DMS114 treated with DMSO at 0.1 percent for 48 hours (cell line): ENCODE data around the gene SEC14L1.
A peak's percentile ranks its signal among the peaks of the same experiment; 100 is the strongest.

Experiments used
- DNase-seq: peaks from one replicate; lab custom pipeline; 2025; ENCODE audit not compliant: unreplicated experiment; lab: John Stamatoyannopoulos, UW

The SEC14L1 gene

GRCh38 chr17:77211681-77212080 is 70.9 kb downstream of the SEC14L1 start:
- no peak for DNase-seq

GRCh38 chr17:77212081-77212832 is 71.5 kb downstream of the SEC14L1 start:
- DNase-seq: no peak

DNA sequence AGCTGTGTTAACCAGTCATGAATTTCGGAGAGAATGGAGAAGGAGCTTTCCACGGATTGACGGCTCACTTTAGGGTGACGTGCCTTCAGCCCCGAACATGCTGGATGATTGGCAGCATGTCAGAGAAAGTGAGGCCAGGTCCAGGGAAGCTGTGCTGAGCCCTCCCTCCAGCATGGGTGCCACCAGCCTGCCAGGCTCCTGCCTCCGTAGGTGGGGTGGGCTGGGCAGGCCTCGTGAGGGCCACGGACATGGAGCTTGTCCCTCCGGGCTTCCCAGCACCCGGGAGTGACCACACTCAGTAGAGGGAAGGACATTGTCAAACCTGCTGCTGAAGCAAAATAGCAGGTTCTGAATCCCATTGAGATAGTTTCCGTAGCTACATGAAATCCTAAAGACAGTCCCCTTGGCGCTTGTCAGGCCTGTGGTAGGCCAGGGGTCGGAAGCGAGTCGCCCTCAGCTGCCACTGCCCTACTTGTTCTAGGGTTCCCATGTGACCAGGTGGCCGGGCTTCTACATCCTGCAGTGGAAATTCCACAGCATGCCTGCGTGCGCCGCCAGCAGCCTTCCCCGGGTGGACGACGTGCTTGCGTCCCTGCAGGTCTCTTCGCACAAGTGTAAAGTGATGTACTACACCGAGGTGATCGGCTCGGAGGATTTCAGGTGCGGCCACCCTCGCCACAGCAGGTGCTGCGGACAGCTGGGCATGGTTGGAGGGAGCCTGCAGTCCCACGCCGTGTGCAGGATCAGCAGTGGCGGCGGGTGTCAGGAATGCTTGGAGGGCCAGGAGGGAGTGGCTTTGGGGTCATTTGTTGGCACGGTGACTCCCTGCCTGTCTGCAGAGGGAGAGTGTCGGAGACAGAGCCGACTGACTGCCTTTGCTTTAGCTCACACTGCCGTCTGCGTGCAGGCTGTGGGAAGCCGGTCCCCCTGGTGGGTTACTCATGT is 72.3 kb downstream of the SEC14L1 start:
- no peak for DNase-seq

- no peak for DNase-seq
These were observed 73.0 kb downstream of the SEC14L1 start for GRCh38 chr17:77213778-77214132.

- no peak for DNase-seq
These were observed 73.6 kb downstream of the SEC14L1 start for GRCh38 chr17:77214328-77214727.

- peak; percentile 7 for DNase-seq
These were observed 74.0 kb downstream of the SEC14L1 start for GRCh38 chr17:77214743-77215142.

DNA sequence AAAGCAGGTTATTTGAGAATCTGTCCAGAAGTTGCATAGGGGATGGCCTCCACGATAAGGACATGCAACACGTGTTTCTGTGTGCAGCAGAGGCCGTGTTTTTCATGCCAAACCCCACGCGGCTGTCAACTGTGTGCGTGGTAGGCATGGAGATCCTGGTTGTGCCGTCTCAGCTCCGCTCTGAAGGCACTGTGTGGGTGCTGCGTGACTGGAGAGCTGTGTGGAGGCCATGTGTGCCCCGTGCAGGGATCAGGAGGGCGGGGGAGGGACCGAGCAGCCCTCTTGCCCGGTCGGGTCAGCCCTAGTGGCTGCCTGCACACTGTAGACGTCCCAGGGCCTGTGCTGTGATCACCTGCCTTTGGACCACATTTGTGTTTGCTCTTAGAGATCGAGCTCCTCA is 74.5 kb downstream of the SEC14L1 start:
- no peak for DNase-seq

DNA sequence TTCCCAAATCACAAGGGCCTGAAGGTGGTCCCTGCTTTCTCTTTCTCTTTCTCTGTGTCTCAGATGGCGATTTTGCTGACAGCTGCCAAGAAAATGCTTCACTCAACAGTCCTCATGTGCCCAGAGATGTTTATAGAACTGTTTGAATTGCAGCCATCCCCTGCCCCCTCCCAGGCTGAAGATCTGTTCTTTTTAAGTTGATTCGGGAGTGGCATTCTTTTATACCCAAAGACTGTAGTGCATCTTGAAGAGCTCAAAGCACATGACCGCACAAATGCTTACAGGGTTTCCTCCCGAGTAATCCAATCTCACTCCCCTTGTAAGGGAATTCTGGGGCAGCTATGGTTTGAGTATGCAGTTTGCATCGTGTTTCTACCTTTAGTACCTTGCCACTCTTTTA is 75.7 kb downstream of the SEC14L1 start:
- DNase-seq: no peak

- DNase-seq: no peak
These were observed 76.4 kb downstream of the SEC14L1 start for GRCh38 chr17:77217123-77217522.

DNA sequence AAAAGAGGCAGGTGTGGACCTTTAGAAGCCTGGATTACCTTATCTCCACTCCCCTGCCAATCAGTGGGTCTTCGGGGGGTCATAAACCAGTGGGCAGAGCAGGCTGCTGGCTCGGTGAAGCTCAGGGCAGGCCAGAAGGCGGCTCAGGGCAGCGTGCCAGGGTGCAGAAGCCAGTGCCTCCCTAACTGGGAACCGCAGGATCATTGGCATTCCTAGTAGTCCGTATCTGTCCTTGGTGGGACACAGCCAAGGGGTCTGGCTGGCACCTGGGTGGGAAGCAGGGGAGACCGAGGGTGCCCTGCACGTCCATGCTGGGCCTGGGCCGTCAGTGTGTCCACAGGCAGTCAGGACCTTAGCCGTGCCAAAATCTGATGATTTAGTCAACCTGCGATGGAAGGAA is 76.8 kb downstream of the SEC14L1 start:
- DNase-seq: no peak

GRCh38 chr17:77218902-77219301 is 78.1 kb downstream of the SEC14L1 start:
- no peak for DNase-seq

DNA sequence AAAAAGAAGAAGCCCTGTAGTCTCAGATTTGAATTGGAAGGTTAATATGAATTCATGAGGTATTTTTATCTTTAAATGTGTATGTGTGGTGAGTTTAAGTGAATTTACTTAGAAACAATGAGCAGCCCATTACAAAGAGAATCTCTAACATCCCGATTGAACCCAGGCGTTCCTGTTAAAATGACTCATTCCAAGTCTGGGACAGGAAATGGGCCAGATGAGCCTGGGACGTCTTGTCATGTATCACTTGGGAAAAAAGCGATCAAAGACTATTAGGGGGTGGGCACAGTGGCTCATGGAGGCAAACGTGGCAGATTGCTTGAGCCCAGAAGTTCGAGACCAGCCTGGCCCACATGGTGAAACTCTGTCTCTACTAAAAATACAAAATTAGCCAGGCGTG is 81.6 kb downstream of the SEC14L1 start:
- DNase-seq: no peak

DNA sequence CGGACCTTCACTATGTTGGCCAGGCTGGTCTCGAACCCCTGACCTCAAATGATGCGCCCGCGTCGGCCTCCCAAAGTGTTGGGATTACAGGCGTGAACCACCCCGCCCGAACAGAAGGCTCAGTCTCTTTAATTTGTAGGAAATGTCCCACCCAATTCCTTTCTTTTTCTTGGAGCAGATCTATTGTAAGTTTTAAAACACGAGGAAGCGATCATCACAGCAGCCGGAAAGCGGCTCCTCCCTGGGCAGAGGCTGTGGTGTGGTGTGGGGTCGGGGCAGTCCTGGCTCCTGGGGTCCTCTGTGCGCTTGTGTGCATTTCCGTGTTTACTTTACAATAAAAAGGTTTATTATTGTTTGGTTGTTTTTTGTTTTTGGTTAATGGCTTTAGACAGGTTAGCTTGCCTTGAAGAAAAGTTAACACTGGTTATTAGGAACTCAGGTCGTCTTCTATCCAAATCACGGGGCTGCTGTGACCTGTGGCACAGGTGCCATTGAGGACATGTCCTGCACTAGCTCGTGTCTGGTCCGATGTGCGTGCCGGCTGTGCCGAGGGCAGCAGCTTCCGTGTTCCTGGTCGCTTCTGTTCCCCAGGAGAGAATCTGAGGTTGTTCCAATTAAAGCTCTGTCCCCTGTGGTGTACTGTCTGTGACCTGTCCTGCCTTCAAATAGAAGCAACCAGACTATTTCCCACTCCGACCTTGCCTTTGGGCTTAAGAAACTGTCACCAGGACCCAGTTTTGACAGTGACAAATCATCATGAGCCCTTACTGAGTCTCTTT is 83.1 kb downstream of the SEC14L1 start:
- no peak for DNase-seq

- DNase-seq: no peak
These were observed 84.5 kb downstream of the SEC14L1 start for GRCh38 chr17:77225265-77225664.

DNA sequence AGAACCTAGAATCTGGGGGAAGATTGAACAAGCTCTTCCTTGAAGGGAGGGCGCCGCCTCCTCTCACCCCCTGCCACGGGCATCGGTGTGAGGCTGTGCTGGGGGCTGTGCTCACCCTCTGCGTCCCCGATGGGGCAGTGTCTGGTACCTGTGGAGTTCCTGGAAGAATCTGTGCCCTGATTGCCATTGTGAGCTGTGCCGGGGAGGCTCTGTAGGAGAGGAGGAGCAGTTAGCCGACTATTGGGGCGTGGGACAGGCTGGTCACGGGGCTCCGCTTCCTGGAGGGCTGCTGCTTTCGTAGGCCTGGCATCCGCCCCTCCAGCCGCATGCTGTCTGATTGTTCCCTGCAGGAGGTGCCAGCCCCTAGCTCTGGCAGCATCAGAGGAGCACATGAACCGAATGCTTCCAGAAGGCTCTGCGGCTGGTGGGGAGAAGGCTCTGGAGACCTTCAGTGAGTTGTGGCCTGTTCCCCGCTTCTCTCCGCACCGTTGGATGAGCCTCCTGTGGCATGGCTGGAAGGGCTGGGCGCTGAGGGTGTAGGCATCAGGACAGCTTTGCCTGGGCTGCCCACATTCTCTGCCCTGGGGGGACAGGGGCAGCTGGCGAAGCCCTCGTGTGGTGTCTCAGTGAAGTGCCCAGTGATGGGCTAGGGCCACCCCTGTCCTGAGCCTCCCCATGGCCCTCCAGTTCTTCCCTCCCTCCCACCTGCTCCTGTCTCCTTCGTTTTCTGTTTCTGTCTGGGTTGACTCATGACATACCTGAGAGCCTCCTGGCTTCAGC is 86.9 kb downstream of the SEC14L1 start:
- no peak for DNase-seq

GRCh38 chr17:77228241-77228752 is 87.5 kb downstream of the SEC14L1 start:
- DNase-seq: no peak

- no peak for DNase-seq
These were observed 88.0 kb downstream of the SEC14L1 start for GRCh38 chr17:77228816-77229215.

- no peak for DNase-seq
These were observed 89.1 kb downstream of the SEC14L1 start for GRCh38 chr17:77229786-77230435.

DNA sequence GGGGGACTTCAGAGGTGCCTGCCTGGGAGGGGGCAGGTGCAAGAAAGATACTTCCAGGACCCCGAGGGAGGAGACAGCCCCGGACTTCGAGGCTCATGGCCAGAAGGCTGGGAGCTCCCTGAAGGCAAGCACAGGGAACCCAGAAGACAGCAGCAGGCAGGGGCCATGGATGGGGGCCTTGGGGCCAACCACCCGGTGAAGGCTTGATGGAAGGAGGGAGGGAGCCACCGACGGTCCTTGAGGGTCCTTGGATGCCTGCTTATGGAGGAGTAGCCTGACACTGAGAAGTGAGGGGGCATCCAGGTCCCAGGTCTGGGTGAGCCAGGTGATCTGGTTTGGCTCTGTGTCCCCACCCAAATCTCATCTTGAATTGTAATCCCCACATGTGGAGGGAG is 89.7 kb downstream of the SEC14L1 start:
- no peak for DNase-seq
